Stimulated activated CD8-positive, alpha-beta memory T cell treated with anti-CD3 and anti-CD28 coated beads, Interleukin-12 subunit alpha, Interleukin-12 subunit beta, amount 100 ng/mL, for 4 hours (primary cell): Measurements from ENCODE around the gene TAS2R38.
"Not testable (repeated sequence)": the region's sequence is repeated elsewhere in the genome, so short reads cannot be mapped to it uniquely, and the experiment has no call there.

ENCODE experiments used
- DNase-seq: peaks from one replicate; pipeline ENCODE4 v3.0.0-alpha.2; 2020; ENCODE audit warnings: low read depth

The TAS2R38 gene

GRCh38 chr7:141973673-141974072 is at the start of gene TAS2R38:
TAS2R38 (minus strand) TSS chr7:141973773; CDS start chr7:141973689, 84 bp downstream.
- no peak for DNase-seq

GRCh38 chr7:142018154-142018553 is 44.6 kb upstream of the TAS2R38 start:
- DNase-seq = no peak

GRCh38 chr7:142017451-142017850 is 43.9 kb upstream of the TAS2R38 start:
- no peak for DNase-seq

GRCh38 chr7:142012825-142013511 is 39.4 kb upstream of the TAS2R38 start:
- no peak for DNase-seq

- DNase-seq = no peak
These were observed 37.5 kb upstream of the TAS2R38 start for GRCh38 chr7:142010952-142011548.

- no peak for DNase-seq
These were observed 35.6 kb upstream of the TAS2R38 start for GRCh38 chr7:142009187-142009586.

GRCh38 chr7:142006577-142006976 is 33.0 kb upstream of the TAS2R38 start:
- DNase-seq = no peak

- no peak for DNase-seq
These were observed 28.6 kb upstream of the TAS2R38 start for GRCh38 chr7:142002179-142002578.

- no peak for DNase-seq
These were observed 27.7 kb upstream of the TAS2R38 start for GRCh38 chr7:142001163-142001874.

GRCh38 chr7:142000244-142000643 is 26.7 kb upstream of the TAS2R38 start:
- no peak for DNase-seq

GRCh38 chr7:141999058-141999623 is 25.6 kb upstream of the TAS2R38 start:
- DNase-seq = no peak

- no peak for DNase-seq
These were observed 19.8 kb upstream of the TAS2R38 start for GRCh38 chr7:141993354-141993753.

- DNase-seq = no peak
These were observed 19.1 kb upstream of the TAS2R38 start for GRCh38 chr7:141992688-141993087.

GRCh38 chr7:141992156-141992555 is 18.6 kb upstream of the TAS2R38 start:
- no peak for DNase-seq

- DNase-seq = no peak
These were observed 17.6 kb upstream of the TAS2R38 start for GRCh38 chr7:141991140-141991539.

- DNase-seq = no peak
These were observed 16.6 kb upstream of the TAS2R38 start for GRCh38 chr7:141990011-141990725.

GRCh38 chr7:141987803-141988202 is 14.2 kb upstream of the TAS2R38 start:
- DNase-seq = not testable (repeated sequence)

- no peak for DNase-seq
These were observed 13.3 kb upstream of the TAS2R38 start for GRCh38 chr7:141986923-141987322.

GRCh38 chr7:141985926-141986325 is 12.4 kb upstream of the TAS2R38 start:
- DNase-seq = not testable (repeated sequence)

- DNase-seq = no peak
These were observed 6.0 kb upstream of the TAS2R38 start for GRCh38 chr7:141979568-141979967.

- no peak for DNase-seq
These were observed 4.8 kb upstream of the TAS2R38 start for GRCh38 chr7:141978351-141978750.
